ENCODE results near the gene EMX2.

DNA sequence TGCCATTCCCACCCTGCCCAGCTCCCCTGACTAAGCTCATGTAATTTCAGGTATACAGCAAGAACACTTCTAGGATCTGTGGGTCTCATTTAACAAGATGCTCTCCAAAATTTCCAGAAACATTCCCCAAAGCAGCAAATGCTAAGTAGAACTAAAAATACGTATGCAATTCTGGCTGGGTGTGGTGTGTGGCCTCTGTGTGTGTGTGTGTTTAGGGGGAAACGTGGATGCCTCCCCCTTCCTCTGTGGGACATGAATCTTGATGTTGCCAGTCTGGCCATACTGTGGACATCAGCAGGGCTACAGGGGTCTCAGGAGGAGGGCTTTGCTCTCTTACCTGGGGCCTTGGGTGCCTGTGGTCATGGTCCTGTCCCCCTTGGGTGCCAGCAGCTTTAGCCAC, 18.4 kb downstream of the EMX2 start:
- TF ChIP-seq, protein P1, sequence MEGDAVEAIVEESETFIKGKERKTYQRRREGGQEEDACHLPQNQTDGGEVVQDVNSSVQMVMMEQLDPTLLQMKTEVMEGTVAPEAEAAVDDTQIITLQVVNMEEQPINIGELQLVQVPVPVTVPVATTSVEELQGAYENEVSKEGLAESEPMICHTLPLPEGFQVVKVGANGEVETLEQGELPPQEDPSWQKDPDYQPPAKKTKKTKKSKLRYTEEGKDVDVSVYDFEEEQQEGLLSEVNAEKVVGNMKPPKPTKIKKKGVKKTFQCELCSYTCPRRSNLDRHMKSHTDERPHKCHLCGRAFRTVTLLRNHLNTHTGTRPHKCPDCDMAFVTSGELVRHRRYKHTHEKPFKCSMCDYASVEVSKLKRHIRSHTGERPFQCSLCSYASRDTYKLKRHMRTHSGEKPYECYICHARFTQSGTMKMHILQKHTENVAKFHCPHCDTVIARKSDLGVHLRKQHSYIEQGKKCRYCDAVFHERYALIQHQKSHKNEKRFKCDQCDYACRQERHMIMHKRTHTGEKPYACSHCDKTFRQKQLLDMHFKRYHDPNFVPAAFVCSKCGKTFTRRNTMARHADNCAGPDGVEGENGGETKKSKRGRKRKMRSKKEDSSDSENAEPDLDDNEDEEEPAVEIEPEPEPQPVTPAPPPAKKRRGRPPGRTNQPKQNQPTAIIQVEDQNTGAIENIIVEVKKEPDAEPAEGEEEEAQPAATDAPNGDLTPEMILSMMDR (IDR thresholded peaks at IDR 0.05; ENCODE audit: poor library complexity) = no peak
- TF ChIP-seq EZH2 (IDR thresholded peaks at IDR 0.05; ENCODE audit: borderline replicate concordance) = no peak
- TF ChIP-seq EZH2phosphoT487 (IDR thresholded peaks at IDR 0.05; ENCODE audit: low read depth, severe bottlenecking, unreplicated experiment) = no peak

Measured in hepatocyte (in vitro differentiated cells).